IMR-90 (cell line): Measurements from ENCODE around the gene CTDSPL. TPM values are rescaled to one million over a fixed set of nuclear protein-coding genes. Genes with fewer than 3 reads are reported as not detected.

Experiments
- ATAC-seq: fragments of 200-7000 bp; cut with Tn5 transposase; 2 replicates; pipeline ENCODE4 v1.9.1; 2020; ENCODE audit warnings: low read depth, mild to moderate bottlenecking, moderate library complexity
- BruUV-seq: library from RNA; stranded (reverse); fragments of 400-500 nt; replicated peaks from 2 replicates; lab custom pipeline; 2021; lab: Mats Ljungman, UMichigan
- CTCF ChIA-PET: fragments of 300-600 bp; formaldehyde crosslinking; extraction: SDS; loops from one replicate; lab custom pipeline; 2021; ENCODE audit warnings: antibody characterized with exemption; lab: Yijun Ruan, JAX
- POLR2A ChIA-PET: fragments of 300-600 bp; sonication (Branson Sonifier 250); formaldehyde crosslinking; loops from one replicate; lab custom pipeline; 2022; ENCODE audit warnings: antibody characterized with exemption; ENCODE audit not compliant: unreplicated experiment; lab: Charles Lee
- DNase-seq: peaks from one replicate; pipeline ENCODE4 v3.0.0; 2013
- H2AFZ ChIP-seq: replicated peaks from 2 replicates; pipeline ENCODE3; 2013; ENCODE audit warnings: low read length, mild to moderate bottlenecking; ENCODE audit not compliant: poor library complexity
- H2AK5ac ChIP-seq: 2 replicates; pipeline ENCODE4 v1.6.1; 2013; ENCODE audit warnings: low read depth, low read length, inconsistent platforms
- H2AK9ac ChIP-seq: replicated peaks from 2 replicates; pipeline ENCODE3; 2013; ENCODE audit warnings: mild to moderate bottlenecking, low read depth, low read length, moderate library complexity; ENCODE audit not compliant: poor library complexity
- H2BK120ac ChIP-seq: 2 replicates; pipeline ENCODE4 v1.6.1; 2013; ENCODE audit warnings: low read depth, low read length, inconsistent platforms
- H2BK15ac ChIP-seq: 3 replicates; pipeline ENCODE4 v1.6.1; 2013; ENCODE audit warnings: low read depth, low read length, inconsistent platforms
- H2BK20ac ChIP-seq: 2 replicates; pipeline ENCODE4 v1.6.1; 2013; ENCODE audit warnings: low read depth, mild to moderate bottlenecking, inconsistent platforms, low read length, moderate library complexity
- H2BK5ac ChIP-seq: 2 replicates; pipeline ENCODE4 v1.6.1; 2013; ENCODE audit warnings: mild to moderate bottlenecking, low read depth, low read length, inconsistent platforms; ENCODE audit not compliant: poor library complexity, severe bottlenecking
- H3K14ac ChIP-seq: replicated peaks from 2 replicates; pipeline ENCODE4 v1.6.1; 2013; ENCODE audit warnings: low read depth, low read length, inconsistent platforms
- H3K18ac ChIP-seq: 2 replicates; pipeline ENCODE4 v1.6.1; 2013; ENCODE audit warnings: low read depth, low read length, control low read depth
- H3K23ac ChIP-seq: 2 replicates; pipeline ENCODE4 v1.6.1; 2013; ENCODE audit warnings: low read depth, low read length, inconsistent platforms
- H3K27ac ChIP-seq: 2 replicates; pipeline ENCODE4 v1.5.1; 2013; ENCODE audit warnings: mild to moderate bottlenecking, control low read depth, low read length; ENCODE audit not compliant: insufficient read depth
- H3K27me3 ChIP-seq: 2 replicates; pipeline ENCODE4 v1.6.1; 2013; ENCODE audit warnings: low read length; ENCODE audit not compliant: control insufficient read depth, insufficient read depth
- H3K36me3 ChIP-seq: 2 replicates; pipeline ENCODE4 v1.6.1; 2013; ENCODE audit warnings: low read length, mixed read lengths; ENCODE audit not compliant: control insufficient read depth, insufficient read depth
- H3K4ac ChIP-seq: 2 replicates; pipeline ENCODE4 v1.6.1; 2013; ENCODE audit warnings: low read depth, low read length, inconsistent platforms
- H3K4me1 ChIP-seq: 2 replicates; pipeline ENCODE4 v1.6.1; 2013; ENCODE audit warnings: low read length, mixed read lengths; ENCODE audit not compliant: control insufficient read depth, insufficient read depth
- H3K4me2 ChIP-seq: 2 replicates; pipeline ENCODE4 v1.6.1; 2013; ENCODE audit warnings: low read depth, mild to moderate bottlenecking, control low read depth, low read length, moderate library complexity
- H3K4me3 ChIP-seq: 2 replicates; pipeline ENCODE4 v1.5.1; 2013; ENCODE audit warnings: low read depth, mild to moderate bottlenecking, control low read depth, low read length, moderate library complexity; ENCODE audit not compliant: insufficient read depth
- H3K56ac ChIP-seq: 2 replicates; pipeline ENCODE4 v1.6.1; 2013; ENCODE audit warnings: low read length, inconsistent platforms; ENCODE audit not compliant: insufficient read depth; ENCODE audit errors: extremely low read depth
- H3K79me1 ChIP-seq, 2 experiments: 2 replicates each; pipeline ENCODE4 v1.6.1; 2013; ENCODE audit warnings: low read length in 2 of 2, inconsistent platforms in 1 of 2, low read depth in 1 of 2
- H3K9ac ChIP-seq: 2 replicates; pipeline ENCODE4 v1.6.1; 2013; ENCODE audit warnings: low read depth, low read length, control low read depth
- H3K9me1 ChIP-seq: 2 replicates; pipeline ENCODE4 v1.6.1; 2013; ENCODE audit warnings: low read length, inconsistent platforms; ENCODE audit not compliant: insufficient read depth
- H3K9me3 ChIP-seq: 2 replicates; pipeline ENCODE4 v1.6.1; 2013; ENCODE audit warnings: low read length; ENCODE audit not compliant: control insufficient read depth, insufficient read depth
- H4K20me1 ChIP-seq: 2 replicates; pipeline ENCODE4 v1.6.1; 2013; ENCODE audit warnings: low read length, inconsistent platforms; ENCODE audit not compliant: insufficient read depth
- H4K5ac ChIP-seq: 2 replicates; pipeline ENCODE4 v1.6.1; 2013; ENCODE audit warnings: mild to moderate bottlenecking, low read depth, low read length, control low read depth
- H4K8ac ChIP-seq, 2 experiments: 2 replicates each; pipeline ENCODE4 v1.6.1; 2013; ENCODE audit warnings: low read depth in 2 of 2, low read length in 2 of 2, control low read depth in 1 of 2, inconsistent platforms in 1 of 2
- H4K91ac ChIP-seq: 2 replicates; pipeline ENCODE4 v1.6.1; 2013; ENCODE audit warnings: low read depth, low read length, inconsistent platforms; ENCODE audit not compliant: insufficient read depth
- MAFK ChIP-seq: IDR thresholded peaks from 2 replicates; pipeline ENCODE4 v1.6.1; 2012; ENCODE audit warnings: low read depth, low read length, improper control_type of control experiment
- MAZ ChIP-seq: IDR thresholded peaks from 2 replicates; pipeline ENCODE4 v1.6.1; 2012; ENCODE audit warnings: low read depth, mild to moderate bottlenecking, low read length, improper control_type of control experiment, moderate library complexity, borderline replicate concordance
- RAD21 ChIP-seq: IDR thresholded peaks from 2 replicates; pipeline ENCODE4 v1.6.1; 2012; ENCODE audit warnings: low read length, improper control_type of control experiment
- SMC3 ChIP-seq: fragments of 150-350 bp; IDR thresholded peaks from 2 replicates; pipeline ENCODE4 v1.6.1; 2016; ENCODE audit warnings: low read depth, mild to moderate bottlenecking, antibody characterized with exemption, low read length, moderate library complexity
- WGBS, 2 experiments: methylation state at CpG; one replicate each; pipeline versions ENCODE4 v1.1.5 to v1.1.7; 2013; ENCODE audit warnings: missing lambda C conversion rate in 2 of 2; ENCODE audit not compliant: insufficient read length in 1 of 2; ENCODE audit errors: extremely low coverage in 2 of 2; 5-methylcytosine and 5-hydroxymethylcytosine counted together
- dilution Hi-C: fragments of 300-500 bp; cut with HindIII; formaldehyde crosslinking; loops from one replicate; pipeline ENCODE4 v1.14.3; 2018; ENCODE audit warnings: low sequenced_read_pairs; ENCODE audit not compliant: unreplicated experiment
- in situ Hi-C: fragments of 300-500 bp; cut with MboI; formaldehyde crosslinking; loops from 3 replicates; pipeline ENCODE4 v1.14.3; 2019; ENCODE audit warnings: low sequenced_read_pairs, inconsistent platforms, mixed read lengths
- intact Hi-C: fragments of 100-400 bp; cut with micrococcal nuclease; formaldehyde crosslinking; loops from 2 replicates; pipeline ENCODE4 v1.10.0; 2022
- polyA plus RNA-seq, 3 experiments: library from polyadenylated mRNA; depleted of rRNA; stranded (reverse); fragments of >200 nt; gene quantifications; 2 replicates each; pipeline ENCODE4 v1.2.3, GENCODE V29; 2012; ENCODE audit warnings: low replicate concordance in 1 of 3
- total RNA-seq: library from RNA; depleted of rRNA; stranded (reverse); fragments of >200 nt; gene quantifications from 2 replicates; pipeline ENCODE4 v1.2.3, GENCODE V29; 2012
- TF ChIP-seq, protein P1 (sequence below): conservative IDR thresholded peaks from 2 replicates; pipeline ENCODE4 v1.5.1; 2012; ENCODE audit warnings: mild to moderate bottlenecking, low read depth, low read length, improper control_type of control experiment

The CTDSPL gene
- total and polyA plus RNA-seq, 2 of the 4 experiments (the other 2 are of a cell fraction) = 24.5 to 29.0 TPM

DNA sequence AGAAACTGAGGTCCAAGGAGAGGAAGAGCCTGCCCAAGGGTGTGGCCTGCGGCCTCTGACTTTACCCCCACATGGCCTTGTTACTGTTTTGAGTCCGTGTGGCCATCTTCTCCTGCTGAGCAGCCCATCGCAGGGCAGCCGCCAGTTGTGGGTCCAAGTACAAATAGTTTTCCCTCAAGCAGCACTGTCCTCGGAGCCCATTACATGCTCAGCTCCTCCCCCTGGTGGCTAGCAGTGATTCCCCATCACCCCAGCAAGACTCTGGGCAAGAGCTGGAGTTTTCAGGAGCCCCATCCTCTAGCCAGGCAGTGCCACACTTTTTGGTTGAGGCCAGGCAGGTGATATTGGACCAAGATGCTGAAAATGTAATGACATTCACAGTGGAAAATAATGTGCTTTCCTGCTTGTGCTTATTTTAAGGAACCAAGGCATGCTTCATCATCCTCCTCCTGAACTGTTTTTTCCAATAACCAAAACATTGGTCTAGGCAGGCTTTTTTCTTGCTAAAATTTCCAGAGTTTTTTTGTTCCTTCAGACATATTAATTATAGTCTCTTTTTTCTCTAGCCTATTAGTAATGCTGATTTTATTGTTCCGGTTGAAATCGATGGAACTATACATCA lies 105.7 kb downstream of the CTDSPL start:
- peak; percentile 97 for ATAC-seq
- WGBS, 2 experiments = 43% methylated on average over 2 of the region's 7 CpGs; no CpG with 5 or more reads in 1 of the 2 experiments
- TF ChIP-seq MAZ (no peak), SMC3 (peak; percentile 97), RAD21 (peak; percentile 90), MAFK (no peak)
- TF ChIP-seq, protein P1, sequence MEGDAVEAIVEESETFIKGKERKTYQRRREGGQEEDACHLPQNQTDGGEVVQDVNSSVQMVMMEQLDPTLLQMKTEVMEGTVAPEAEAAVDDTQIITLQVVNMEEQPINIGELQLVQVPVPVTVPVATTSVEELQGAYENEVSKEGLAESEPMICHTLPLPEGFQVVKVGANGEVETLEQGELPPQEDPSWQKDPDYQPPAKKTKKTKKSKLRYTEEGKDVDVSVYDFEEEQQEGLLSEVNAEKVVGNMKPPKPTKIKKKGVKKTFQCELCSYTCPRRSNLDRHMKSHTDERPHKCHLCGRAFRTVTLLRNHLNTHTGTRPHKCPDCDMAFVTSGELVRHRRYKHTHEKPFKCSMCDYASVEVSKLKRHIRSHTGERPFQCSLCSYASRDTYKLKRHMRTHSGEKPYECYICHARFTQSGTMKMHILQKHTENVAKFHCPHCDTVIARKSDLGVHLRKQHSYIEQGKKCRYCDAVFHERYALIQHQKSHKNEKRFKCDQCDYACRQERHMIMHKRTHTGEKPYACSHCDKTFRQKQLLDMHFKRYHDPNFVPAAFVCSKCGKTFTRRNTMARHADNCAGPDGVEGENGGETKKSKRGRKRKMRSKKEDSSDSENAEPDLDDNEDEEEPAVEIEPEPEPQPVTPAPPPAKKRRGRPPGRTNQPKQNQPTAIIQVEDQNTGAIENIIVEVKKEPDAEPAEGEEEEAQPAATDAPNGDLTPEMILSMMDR = peak; percentile 85

More for the DNA sequence above, 105.7 kb downstream of the CTDSPL start:
- no peak overlapping the region for H3K4me2 ChIP-seq
- H2BK15ac ChIP-seq = no peak overlapping the region; the same call in 2 of the 3 replicates
- 0 out of 2 replicates have a peak overlapping the region, but pooled peaks have one; percentile 45 for H3K4ac ChIP-seq
- in situ Hi-C loops (no loop called here), dilution Hi-C loops (no loop called here), intact Hi-C loops (loop anchor here (1.0 kb wide), 2 partner anchors 104 to 112 kb away; no protein-coding TSS in a partner anchor)
- H2AK9ac ChIP-seq = peak overlapping the region; percentile 44
- DNase-seq = peak; percentile 65
- H4K91ac ChIP-seq = no peak overlapping the region
- peak overlapping the region; percentile 62 for H2AK5ac ChIP-seq
- peaks cover 4% of the 10 kb centered on the region; the same call in 1 of the 2 replicates for H3K4me1 ChIP-seq
- no peak overlapping the region for H3K18ac ChIP-seq
- H2BK120ac ChIP-seq = no peak overlapping the region
- peaks cover 6% of the 10 kb centered on the region; the same call in 1 of the 2 replicates for H4K20me1 ChIP-seq
- ChIA-PET CTCF (interaction anchor here (0.6 to 2.6 kb wide), 11 partner anchors 30 to 449 kb away, joined by 3 to 31 read pairs (median 4); no protein-coding TSS in a partner anchor), POLR2A (no interaction called here)
- H3K27ac ChIP-seq = no peak overlapping the region
- peak overlapping the region; percentile 7 for H3K14ac ChIP-seq
- peaks cover 22% of the 10 kb centered on the region for H3K36me3 ChIP-seq
- H3K9ac ChIP-seq = no peak overlapping the region
- H2AFZ ChIP-seq = peak overlapping the region; percentile 46
- no TSS peak for BruUV-seq
- H4K5ac ChIP-seq = no peak overlapping the region
- H4K8ac ChIP-seq = peak overlapping the region in 1 of 2 experiments; percentile 23; a peak in 1 of 4 replicates
- H3K27me3 ChIP-seq = no peaks in the 10 kb centered on the region
- no peak overlapping the region for H3K23ac ChIP-seq
- no peak overlapping the region for H3K56ac ChIP-seq
- H3K4me3 ChIP-seq = no peak overlapping the region
- no peak overlapping the region for H2BK5ac ChIP-seq
- no peaks in the 10 kb centered on the region for H3K9me3 ChIP-seq
- H2BK20ac ChIP-seq = no peak overlapping the region
- peaks cover 4 to 9% of the 10 kb centered on the region in 2 experiments; a peak in 2 of 4 replicates for H3K79me1 ChIP-seq
- peaks cover 14% of the 10 kb centered on the region for H3K9me1 ChIP-seq
